Body of pancreas (tissue), 4 donors: ENCODE measurements around the gene ASTN1.

Experiments used
- POLR2A ChIP-seq, 3 donors: fragments of 450-650 bp; IDR thresholded peaks; one replicate each; pipeline ENCODE4 v1.6.1; 2016; ENCODE audit warnings: antibody characterized with exemption in 3 of 3, mild to moderate bottlenecking in 2 of 3
- TF ChIP-seq, protein P1 (sequence below), 7 experiments: fragments of 450-650 bp in 4 of 7; fragments of 200-600 bp in 3 of 7; sonication (generic) in 3 of 7; IDR thresholded peaks; one replicate each; pipeline ENCODE4 v1.5.1; 2016 to 2019; ENCODE audit warnings: antibody characterized with exemption in 7 of 7

DNA sequence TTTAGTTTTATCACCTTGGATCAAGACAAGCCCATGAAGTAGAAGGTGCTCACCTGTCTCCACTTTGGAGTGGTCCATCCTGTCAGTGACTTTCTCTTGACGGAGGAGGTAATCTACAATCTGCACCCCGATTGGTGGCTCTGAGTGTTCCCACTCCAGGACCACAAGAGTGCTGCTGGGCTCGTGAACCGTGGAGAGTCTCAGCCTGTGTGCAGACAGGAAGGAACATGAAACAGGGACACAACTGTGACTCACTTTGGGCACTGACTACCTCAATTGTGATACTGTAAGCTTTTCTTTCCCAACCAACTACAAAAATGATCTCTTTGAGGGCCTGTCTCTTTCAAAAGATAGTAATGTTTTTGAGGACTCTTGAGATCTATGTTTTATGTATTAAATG is 280.2 kb downstream of the ASTN1 start:
- no peak for TF ChIP-seq POLR2A (IDR thresholded peaks at IDR 0.05)
- TF ChIP-seq, protein P1, sequence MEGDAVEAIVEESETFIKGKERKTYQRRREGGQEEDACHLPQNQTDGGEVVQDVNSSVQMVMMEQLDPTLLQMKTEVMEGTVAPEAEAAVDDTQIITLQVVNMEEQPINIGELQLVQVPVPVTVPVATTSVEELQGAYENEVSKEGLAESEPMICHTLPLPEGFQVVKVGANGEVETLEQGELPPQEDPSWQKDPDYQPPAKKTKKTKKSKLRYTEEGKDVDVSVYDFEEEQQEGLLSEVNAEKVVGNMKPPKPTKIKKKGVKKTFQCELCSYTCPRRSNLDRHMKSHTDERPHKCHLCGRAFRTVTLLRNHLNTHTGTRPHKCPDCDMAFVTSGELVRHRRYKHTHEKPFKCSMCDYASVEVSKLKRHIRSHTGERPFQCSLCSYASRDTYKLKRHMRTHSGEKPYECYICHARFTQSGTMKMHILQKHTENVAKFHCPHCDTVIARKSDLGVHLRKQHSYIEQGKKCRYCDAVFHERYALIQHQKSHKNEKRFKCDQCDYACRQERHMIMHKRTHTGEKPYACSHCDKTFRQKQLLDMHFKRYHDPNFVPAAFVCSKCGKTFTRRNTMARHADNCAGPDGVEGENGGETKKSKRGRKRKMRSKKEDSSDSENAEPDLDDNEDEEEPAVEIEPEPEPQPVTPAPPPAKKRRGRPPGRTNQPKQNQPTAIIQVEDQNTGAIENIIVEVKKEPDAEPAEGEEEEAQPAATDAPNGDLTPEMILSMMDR (IDR thresholded peaks at IDR 0.05), result no peak
